SKM-1 (cell line): ENCODE data around the gene LCN6.

Experiments
- DNase-seq: peaks from one replicate; lab custom pipeline; 2025; ENCODE audit not compliant: unreplicated experiment; lab: John Stamatoyannopoulos, UW

LCN6 gene

GRCh38 chr9:136745389-136746154 lies 2.8 kb downstream of the LCN6 start:
- no peak for DNase-seq

GRCh38 chr9:136744773-136745172 lies 3.6 kb downstream of the LCN6 start:
- DNase-seq: no peak

GRCh38 chr9:136743639-136744211 lies 4.6 kb downstream of the LCN6 start:
- no peak for DNase-seq

- no peak for DNase-seq
Measured at GRCh38 chr9:136742591-136743391, 5.5 kb downstream of the LCN6 start, which contains the start of gene LCN10. TSS of gene LCN10 (minus strand) at chr9:136742940. CDS start at chr9:136742903, 37 bp downstream.

- no peak for DNase-seq
Measured at GRCh38 chr9:136741883-136742571, 6.3 kb downstream of the LCN6 start.

GRCh38 chr9:136740971-136741882 lies 7.1 kb downstream of the LCN6 start:
- no peak for DNase-seq

- DNase-seq: no peak
Measured at GRCh38 chr9:136740491-136740890, 7.8 kb downstream of the LCN6 start.

GRCh38 chr9:136740069-136740468 lies 8.3 kb downstream of the LCN6 start:
- no peak for DNase-seq

- DNase-seq: no peak
Measured at GRCh38 chr9:136739509-136739908, 8.8 kb downstream of the LCN6 start.

GRCh38 chr9:136738960-136739359 lies 9.4 kb downstream of the LCN6 start:
- DNase-seq: no peak

GRCh38 chr9:136735812-136736480 lies 12.4 kb downstream of the LCN6 start:
- DNase-seq: no peak

- no peak for DNase-seq
Measured at GRCh38 chr9:136734837-136735496, 13.4 kb downstream of the LCN6 start.

- DNase-seq: no peak
Measured at GRCh38 chr9:136733611-136734010, 14.7 kb downstream of the LCN6 start.

- DNase-seq: no peak
Measured at GRCh38 chr9:136732444-136733178, 15.7 kb downstream of the LCN6 start.

GRCh38 chr9:136729926-136730325 lies 18.4 kb downstream of the LCN6 start:
- no peak for DNase-seq

- DNase-seq: no peak
Measured at GRCh38 chr9:136729144-136729543, 19.2 kb downstream of the LCN6 start.

- no peak for DNase-seq
Measured at GRCh38 chr9:136728548-136729123, 19.7 kb downstream of the LCN6 start.

- peak; percentile 53 for DNase-seq
Measured at GRCh38 chr9:136728080-136728547, 20.2 kb downstream of the LCN6 start.
